G401.6 (cell line): ENCODE results near the gene TLE1.
A peak's percentile ranks its signal among the peaks of the same experiment; 100 is the strongest.
"Not testable (repeated sequence)": the region's sequence is repeated elsewhere in the genome, so short reads cannot be mapped to it uniquely, and the experiment has no call there.

Source experiments
- FAIRE-seq: peaks from 2 replicates; lab custom pipeline; 2012; peaks lifted over from hg19 to GRCh38; lab: Jason Lieb, UNC

The TLE1 gene

DNA sequence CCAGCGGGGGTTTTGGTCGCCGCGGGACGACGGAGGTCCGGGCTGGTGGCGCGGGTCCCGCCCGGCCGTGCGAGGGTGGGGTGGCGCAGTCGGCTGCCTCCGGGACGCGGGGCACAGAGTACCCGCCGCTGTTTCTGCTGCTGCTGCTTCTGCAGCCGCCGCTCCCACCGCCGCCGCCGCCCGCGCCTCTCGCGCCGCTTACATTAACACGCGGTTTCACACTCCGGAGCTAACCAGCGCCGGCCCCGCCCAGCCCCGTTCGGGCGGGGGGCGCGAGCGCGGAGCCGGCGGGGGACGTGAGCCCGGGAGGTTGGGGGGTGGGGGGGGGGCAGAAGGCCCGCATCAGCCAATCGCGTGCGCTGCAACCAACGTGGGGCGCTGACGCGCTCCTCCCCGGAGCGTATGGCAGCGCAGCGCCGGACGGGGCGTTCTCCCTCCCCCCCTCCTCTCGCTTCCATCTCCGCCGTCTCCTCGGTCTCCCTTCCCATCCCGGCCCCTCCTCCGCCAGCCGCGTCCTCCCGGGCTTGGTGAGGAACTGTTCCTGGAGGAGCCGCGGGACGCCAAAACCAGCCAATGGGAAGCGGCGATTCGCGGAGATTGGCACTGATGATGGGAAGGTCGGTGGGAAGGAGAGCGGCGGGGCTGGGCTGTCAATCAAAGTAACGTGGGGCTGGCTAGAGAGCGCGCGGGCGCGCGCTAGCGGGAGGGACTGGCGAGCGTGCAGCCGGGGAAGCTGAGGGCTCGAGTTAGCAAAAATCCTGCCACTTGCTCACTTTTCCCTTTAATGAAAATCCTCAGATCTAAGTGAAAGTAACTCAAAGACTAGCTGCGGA, at the start of gene TLE1:
TSS of gene TLE1 (minus strand) at position 205 of the 833 bp plus-strand sequence. CDS start 1,307 bp downstream, outside the sequence.
- FAIRE-seq: peak; percentile 95

DNA sequence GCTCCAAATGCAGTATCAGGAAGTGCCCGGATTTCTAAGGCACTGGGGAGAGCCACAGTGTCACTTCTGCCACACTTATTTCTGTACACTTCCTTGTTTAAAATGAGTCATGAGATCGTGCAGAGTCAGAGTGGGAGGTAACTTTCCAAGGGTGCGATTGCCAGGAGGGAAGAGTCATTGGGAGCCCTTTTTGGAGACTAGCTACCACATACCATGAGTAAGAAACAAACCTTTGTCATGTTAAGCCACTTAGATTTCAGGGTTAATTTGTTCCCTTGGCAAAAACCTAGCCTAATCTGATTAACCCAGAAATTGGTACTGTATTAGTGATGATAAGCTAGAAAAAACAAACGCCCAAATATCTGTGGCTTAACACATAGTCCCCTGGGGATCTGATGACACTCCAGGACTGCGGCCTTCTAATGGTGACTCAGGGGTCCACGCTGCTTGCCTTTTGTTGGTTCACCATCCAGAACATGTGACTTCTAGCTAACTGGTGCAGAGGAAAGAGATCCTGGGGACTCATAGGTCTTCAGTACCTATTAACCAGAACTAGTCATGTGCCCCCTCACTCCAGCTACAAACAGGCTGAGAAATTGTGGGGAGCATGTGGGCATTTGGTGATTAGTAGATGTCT, 48.6 kb upstream of the TLE1 start:
- FAIRE-seq: no peak

GRCh38 chr9:81730498-81730897, 41.2 kb upstream of the TLE1 start:
- not testable (repeated sequence) for FAIRE-seq

DNA sequence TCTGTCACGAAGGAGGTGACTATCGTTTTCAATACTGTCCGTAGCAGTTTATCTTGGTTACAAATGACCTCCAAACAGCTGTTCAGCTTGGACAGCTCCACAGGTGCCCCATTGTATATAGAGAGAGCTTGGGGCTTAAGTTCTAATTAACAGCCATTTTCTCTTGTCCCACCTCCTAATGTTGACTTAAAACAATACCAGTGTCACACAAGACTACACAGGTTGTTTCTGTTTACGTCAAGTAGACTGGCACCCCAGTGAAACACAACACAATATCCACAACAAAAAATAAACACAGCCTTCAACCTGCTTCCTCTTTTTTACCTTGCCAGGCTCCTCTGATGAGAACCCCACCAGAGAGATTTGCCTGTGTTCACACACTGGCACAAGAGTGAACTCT, 39.8 kb upstream of the TLE1 start:
- FAIRE-seq: no peak

- FAIRE-seq: no peak
Observed at GRCh38 chr9:81724242-81724889, 35.0 kb upstream of the TLE1 start.

DNA sequence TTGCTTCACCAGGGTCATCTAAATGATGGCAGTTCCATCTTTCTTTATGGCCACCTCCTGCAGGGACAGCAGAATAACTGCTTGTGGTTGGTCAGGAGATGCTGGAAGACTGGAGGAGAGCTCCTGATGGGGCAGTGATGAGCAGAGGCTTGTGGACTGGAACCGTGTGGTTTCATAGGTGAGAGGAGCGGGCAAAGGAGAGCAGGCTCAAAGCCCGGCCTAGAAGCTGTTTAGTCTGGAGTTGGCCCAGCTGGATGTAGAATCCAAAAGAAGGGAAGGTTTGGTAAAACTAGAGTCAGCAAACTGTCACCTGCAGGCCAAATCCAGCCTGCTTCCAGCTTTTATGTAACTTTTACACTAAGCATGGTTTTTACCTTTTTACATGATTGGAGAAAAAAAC, 32.9 kb upstream of the TLE1 start:
- FAIRE-seq: no peak

GRCh38 chr9:81720450-81721086, 31.2 kb upstream of the TLE1 start:
- no peak for FAIRE-seq

- no peak for FAIRE-seq
Observed at GRCh38 chr9:81719972-81720371, 30.6 kb upstream of the TLE1 start.

GRCh38 chr9:81718244-81718643, 28.9 kb upstream of the TLE1 start:
- FAIRE-seq: no peak

- no peak for FAIRE-seq
Observed at GRCh38 chr9:81717747-81718077, 28.4 kb upstream of the TLE1 start.

GRCh38 chr9:81717061-81717746, 27.9 kb upstream of the TLE1 start:
- FAIRE-seq: no peak

DNA sequence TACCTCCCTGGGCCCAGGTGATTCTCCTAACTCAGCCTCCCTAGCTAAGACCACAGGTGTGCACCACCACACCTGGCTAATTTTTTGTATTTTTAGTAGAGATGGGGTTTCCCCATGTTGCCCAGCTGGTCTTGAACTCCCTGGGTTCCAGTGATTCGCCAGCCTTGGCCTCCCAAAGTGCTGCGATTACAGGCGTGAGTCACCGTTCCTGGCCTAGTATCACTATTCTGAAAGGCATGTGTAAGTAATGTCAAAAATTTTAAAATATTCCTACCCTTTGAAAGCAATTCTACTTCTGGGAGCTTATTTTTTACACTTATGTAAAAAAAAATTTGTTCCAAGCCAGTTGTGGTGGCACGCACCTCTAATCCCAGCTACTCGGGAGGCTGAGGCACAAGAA, 27.1 kb upstream of the TLE1 start:
- FAIRE-seq: no peak

GRCh38 chr9:81705578-81705977, 16.2 kb upstream of the TLE1 start:
- no peak for FAIRE-seq

DNA sequence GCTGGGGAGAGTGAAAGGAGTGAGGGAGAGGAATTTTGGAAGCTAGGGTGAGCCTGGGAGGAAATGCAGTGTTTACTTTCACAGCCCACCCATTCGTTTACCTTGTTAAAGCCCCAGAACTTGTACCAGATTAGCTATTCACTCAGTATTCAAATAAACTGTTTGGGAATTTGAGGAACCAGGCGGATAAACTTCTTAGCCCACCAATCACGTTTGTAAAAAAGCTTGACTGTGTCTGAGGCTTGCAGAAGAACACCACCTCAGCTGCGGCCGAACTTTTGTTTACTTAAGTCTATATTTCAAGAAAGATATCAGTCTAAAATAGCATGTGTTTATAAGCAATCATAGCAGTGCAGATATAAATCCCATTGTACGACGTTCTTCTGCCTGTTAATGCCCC, 5.2 kb upstream of the TLE1 start:
- FAIRE-seq: no peak

- FAIRE-seq: no peak
Observed at GRCh38 chr9:81693671-81694378, 4.5 kb upstream of the TLE1 start.

DNA sequence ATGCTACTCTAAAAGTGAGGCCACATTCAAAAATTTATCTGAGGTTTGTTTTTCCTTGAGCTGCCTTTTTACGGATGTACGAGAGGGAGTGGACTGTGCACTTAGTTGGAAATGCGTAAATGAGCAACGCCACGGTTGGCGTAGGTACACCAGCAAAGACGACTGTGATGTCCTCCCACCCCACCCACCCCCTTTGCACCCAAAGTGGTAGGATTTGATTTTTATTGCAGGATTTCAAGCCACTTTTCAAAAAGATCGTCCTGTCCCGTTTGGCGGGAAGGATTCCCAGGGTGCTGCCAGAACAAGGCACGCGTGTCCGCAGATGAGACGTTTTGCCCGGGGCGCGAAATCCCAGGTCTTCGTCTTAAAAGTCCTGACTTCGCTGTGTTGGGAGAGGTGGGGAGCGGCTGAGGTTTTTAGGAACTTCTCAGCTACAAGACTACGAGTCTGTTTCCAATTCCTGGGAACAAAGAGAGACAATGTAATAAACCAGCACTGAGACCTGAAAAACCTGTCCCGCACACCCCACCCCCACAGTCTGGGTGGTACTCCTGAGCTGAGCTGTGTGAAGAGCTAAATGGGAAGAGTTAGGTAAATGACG, 1.0 kb upstream of the TLE1 start:
- no peak for FAIRE-seq

GRCh38 chr9:81689093-81689342, 329 bp downstream of the TLE1 start:
- not testable (repeated sequence) for FAIRE-seq

- not testable (repeated sequence) for FAIRE-seq
Observed at GRCh38 chr9:81688262-81689092, 870 bp downstream of the TLE1 start.

DNA sequence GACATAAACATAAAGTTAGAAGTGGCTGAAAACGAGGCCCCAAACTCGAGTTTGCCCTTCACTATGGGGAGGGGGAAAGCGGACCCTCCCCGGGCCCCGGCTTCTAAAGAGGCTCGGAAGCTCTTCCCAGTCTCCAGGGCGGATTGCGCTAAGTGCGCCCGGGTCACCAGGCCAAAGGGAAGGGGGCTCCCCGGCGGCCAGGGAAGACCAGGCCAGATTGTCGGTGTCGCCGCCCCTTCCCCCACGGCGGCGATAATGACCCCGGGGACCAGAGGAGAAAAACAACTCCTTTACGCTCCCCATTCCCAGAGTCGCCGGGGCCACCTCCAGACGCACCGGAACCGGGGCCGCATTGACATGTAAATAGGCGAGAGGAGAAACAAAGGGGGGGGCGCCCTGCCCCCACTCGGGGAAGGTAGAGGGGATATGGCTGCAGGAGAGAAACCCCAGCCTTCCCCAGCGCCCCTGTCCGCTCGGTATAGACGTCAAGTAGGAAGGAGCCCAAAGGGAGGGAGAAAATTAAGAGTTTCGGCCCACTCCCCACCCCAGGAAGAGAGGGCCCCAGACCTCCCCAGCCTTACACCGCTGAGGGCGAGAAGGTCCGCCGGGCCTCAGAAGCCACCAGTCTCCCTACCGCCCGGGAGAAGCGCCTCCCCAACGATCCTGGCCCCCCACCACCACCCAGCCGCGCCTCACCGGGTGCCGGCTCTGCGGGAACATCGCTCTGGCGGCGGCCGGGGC, 1.7 kb downstream of the TLE1 start:
- FAIRE-seq: no peak
